NCI-H2196 treated with DMSO at 0.1 percent for 48 hours (cell line): ENCODE measurements around the gene PTEN.

ENCODE experiments used
- DNase-seq: peaks from one replicate; lab custom pipeline; 2025; ENCODE audit not compliant: unreplicated experiment; lab: John Stamatoyannopoulos, UW

Gene PTEN

DNA sequence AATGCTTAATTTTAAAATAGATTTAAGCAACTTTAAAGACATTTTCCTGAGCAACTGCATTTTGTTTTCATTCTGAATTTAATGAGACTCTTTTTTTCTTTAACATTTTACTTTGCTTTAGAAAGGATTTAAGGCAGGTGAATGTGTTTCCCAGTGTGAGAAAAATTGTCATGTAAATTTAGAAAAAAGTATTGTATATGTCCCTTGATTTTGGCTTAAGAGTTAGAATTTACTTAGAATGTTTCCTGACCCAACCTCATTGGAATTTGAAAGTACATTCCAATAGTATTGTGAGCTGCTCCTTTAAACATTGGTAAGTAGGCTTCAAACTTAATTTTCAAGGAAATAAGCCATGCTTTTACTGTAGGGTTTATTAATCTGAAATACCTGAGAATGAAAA, 110.2 kb downstream of the PTEN start:
- no peak for DNase-seq

DNA sequence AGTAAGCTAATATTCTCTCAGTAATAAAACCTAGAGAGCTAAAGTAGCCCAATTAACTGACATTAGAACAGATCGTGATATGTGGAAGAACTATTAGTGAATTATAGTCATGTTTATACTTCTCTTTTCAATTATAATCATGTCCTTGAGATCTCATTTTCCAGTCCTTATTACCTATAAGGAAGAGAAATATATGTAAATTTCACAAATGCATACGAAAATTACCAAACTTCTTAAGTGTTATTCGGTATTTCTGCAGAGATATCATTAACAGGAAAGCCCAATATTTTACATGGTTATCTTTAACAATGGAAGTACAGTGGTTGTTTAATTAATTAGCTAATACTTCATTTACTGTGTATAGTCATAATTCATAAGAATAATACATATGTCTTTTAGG, 110.7 kb downstream of the PTEN start:
- DNase-seq, result no peak

DNA sequence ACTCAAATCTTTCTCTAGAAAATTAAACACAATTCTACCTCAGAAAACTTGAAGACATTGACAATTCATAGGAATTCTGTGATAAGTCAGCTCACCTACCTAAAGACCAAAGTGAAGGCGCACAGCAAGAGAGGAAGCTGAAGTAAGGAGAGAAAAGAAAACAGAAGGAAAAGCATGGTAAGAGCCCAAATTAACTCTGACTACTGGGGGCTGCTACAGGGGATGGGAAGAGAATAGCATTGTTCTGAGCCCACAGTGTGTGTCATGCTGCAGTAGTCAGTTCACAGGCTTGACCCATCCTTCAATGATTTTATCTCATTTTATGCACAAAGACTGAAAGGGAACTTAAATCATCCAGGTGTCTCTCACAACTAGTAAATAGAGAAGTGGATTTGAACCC, 111.3 kb downstream of the PTEN start:
- DNase-seq, result no peak

DNA sequence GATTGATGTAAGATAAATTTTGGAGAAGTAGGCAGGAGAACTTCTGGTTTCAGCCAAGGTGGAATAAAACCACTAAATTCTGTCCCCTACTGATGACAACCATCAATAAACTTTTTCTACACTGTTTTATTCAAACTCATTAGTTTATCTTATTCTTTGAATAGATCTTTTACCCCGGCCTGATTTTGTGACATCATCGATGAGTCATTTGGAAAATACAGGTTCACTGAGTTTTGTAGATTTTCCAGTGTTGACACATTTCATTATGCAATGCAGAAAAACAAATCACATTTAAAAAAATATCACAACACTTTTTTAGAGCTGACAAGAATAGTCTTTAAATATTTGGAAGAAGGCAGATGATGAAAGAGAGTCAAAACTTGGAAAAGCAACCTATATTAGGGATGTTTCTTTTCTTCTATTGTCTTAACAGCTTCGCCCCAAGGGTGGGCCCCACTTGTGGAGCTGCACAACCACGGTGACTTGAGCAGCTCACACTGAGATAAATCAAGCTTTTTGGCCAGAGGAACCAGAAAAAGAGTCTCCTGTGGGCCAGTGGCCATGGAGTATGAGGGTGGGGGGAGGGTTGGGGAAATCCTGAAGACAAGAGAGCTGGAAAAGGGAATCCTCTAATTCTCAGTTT, 112.8 kb downstream of the PTEN start:
- no peak for DNase-seq

DNA sequence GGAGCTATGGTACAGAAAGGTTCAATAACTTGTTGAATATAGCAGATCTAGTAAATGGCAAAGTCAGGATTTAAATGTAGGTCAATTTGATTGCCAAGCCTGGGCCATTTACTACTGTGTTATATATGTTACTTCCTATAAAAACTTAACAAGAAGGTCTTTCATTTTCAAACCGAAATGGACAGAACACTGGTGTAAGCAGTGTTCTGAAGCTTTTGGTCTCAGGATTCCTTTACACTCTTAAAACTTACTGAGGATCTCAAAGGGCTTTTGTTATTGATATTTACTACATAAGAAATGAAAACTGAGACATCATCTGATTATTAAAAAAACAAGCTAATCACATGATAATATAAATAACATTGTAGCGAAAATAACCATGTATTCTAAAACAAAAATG, 114.7 kb downstream of the PTEN start:
- DNase-seq, result no peak

DNA sequence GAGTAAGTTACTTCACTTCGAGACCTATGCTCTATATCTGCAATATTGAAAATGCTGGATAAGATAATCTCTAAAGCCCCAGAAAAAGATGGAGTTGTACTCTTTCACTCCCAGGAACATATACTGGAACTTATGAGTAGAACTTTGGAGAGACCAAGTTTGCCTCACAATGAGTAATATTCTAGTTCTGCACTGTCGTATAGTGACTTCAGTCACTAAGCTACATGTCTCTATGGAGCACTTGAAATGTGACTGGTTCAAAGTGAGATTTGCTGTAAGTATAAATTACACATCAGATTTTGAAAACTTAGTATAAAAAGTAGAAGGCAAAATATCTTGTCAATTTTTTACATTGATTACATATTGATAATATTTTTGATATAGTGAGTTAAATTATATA, 116.4 kb downstream of the PTEN start:
- no peak for DNase-seq

DNA sequence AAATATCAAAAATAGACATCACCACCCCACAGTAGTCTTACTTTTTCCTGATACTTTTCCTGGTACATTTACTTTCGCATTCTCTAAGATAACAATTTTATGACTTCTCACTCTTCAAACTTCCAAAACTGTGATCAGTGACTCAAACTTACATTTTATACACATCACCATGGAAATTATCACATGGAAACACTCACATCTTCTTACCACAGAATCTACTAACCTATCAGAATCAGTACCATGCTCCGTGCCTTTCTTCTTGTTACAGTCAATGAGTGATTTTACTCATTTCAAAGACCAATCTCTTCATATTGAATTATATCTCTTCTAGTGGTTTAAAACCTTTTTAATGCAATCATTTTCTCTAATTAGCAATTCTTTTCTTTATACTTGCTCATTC, 120.3 kb downstream of the PTEN start:
- no peak for DNase-seq

DNA sequence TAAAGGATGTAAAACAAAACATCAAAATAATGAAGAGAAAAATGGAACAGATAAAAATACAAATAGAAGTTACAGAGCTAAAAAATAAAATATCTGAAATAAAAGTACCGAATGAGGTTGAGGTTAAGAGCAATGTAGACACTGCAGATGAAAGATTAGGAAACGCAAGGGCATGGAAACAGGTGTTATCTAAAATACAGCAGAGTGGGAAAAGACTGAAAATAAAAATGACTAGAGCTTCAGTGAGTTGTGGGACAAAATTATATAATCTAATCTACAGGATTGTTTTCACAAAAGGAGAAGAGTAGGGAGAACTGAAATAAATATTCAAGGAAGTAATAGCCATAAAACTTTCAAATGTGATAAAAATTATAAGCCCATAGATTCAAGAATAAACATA, 123.8 kb downstream of the PTEN start:
- no peak for DNase-seq

DNA sequence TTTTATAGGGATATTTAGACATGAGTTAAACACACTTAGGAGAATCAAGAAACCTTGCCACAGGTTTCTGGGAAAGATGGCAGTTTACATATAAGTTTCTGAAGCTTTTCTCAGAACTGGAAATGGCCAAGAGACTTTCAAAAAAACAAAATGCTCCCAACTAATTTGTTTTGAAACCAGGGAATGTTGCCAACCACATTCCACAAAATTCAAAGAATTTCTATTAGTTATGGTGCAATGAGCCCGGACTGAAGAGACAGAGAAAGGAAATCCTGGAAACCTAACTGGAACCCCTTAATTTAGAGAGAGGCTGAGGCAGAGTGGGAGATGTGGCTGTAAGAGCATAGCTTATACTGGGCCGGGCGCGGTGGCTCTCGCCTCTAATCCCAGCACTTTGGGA, 128.5 kb downstream of the PTEN start:
- no peak for DNase-seq

DNA sequence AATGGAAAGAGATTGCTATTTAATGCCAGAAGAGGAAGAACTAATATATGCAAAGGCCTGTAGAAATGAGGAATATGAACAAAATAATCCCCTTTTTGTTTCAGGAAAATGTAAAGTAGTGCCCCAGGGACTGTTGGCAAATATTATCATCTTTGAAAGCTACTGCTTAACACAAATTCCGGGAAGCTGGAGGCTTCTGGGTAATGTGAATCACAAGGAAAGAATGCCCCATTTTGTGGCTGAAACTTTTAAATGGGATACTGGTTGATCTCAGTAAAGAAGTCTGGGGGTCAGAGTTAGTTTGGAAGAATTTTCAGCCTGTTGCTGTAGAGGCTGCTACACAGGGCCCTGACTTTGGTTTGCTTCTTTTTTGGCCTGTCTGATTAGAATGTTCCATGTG, 141.0 kb downstream of the PTEN start:
- no peak for DNase-seq

DNA sequence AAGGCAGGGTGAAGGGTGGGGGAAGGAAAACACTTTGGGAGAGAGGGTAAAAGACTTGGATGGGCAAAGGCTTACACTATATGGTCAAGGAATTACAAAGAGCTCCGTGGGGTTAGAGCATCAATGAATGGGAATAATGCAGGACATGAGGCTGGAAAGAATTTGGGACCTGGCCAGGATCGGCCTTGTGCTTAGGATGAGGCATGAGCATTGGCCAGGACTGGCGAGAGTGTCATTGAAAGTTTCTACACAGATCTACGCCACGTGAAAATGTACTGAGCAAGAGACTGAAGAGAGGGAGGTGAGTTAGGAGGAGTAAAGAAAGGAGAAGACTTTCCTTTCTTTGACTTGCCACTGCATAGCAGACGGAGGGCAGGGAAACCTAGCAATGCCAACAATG, 142.8 kb downstream of the PTEN start:
- no peak for DNase-seq

DNA sequence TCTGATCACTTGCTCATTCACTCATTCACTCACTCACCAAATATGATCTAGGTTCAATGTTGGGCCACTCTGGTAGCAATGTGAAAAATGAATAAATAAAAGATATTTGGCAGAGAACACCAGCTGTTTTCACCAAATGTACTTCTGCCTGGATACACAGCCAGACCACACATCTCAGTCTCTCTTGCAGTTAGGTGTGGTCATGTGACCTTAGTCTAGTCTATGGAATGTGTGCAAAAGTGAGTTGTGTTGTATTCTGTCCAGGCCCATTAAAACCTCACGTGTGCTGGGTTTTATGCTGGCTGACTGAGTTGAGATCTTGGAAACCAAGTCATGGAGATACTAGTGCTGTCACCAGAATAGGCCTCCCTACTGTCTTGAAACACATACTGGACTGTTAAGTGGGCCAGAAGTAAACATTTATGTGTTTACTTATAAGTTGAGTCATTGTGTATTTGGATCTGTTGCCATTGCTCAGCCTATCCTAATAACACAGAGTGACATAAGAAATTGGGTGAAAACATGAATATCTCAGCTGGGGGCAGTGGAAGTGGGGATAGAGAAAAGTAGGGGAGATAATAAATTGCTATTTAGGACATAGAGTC, 145.5 kb downstream of the PTEN start:
- DNase-seq, result no peak

DNA sequence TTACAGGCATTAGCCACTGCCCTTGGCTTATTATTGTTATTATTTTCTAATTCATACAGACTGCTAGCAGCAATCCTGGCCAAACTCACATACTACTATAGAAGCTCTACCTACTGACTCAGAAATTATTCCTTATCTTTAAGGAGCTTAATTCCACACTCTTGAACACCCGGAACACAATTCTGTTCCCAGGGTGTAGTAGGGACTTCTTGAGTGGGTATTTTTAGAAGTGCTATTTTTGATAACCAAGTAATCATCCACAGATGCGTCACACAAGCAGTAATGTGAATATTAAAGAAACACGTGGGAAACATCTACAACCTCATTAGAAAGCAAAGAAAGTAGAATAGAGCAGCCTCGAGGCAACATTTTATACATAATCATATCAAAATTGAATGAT, 149.2 kb downstream of the PTEN start:
- DNase-seq, result no peak

DNA sequence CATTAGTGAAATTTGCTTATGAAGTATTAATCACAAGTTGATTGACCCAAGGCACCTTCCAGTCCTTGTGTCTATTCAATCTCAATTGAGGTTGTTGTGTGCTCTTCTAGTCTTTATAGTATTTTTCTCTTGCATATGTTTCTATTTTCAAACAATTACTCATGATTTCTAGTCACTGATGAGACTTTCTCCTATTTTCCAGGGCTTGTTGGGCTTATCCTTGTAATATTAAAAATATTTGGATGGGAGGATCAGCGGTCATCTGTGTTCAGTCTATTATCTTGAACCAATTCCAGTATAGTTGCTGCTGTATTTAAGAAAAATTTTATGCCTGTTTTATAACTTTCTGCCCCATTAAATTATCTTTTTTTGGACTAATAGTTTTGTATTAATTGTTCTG, 154.4 kb downstream of the PTEN start:
- DNase-seq, result no peak

DNA sequence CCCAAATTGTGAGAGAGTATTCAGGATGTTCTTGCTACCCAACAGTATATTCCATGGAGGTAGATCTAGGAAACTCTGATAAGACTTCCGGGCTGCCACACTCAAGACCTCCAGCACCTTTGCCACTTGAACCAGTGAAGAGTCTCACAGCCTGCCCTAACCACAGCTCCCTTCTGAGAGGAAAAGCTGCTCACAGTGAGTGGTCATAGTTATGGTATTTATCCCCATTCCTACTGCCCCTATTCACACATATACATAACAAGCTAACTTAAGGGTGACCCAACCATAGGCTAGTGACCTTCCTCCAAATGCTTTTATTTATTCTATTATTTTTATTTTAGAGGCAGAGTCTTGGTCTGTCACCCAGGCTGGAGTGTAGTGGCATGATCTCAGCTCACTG, 156.3 kb downstream of the PTEN start:
- DNase-seq, result no peak
